Activated CD4-positive, alpha-beta T cell treated with anti-CD3 and anti-CD28 coated beads, Interleukin-2, amount 10 ng/mL, durations not matched to agents 24 days and 14 days (primary cell): ENCODE data around the gene CST9. TPM values are rescaled to one million over a fixed set of nuclear protein-coding genes. Genes with fewer than 3 reads are reported as not detected.
A peak's percentile ranks its signal among the peaks of the same experiment; 100 is the strongest.
"Not testable (repeated sequence)": the region's sequence is repeated elsewhere in the genome, so short reads cannot be mapped to it uniquely, and the experiment has no call there.

Experiments
- DNase-seq: peaks from one replicate; pipeline ENCODE4 v3.0.0; 2022
- H3K27ac Mint-ChIP-seq: one replicate; pipeline ENCODE4 v1.8.0; 2022; ENCODE audit warnings: mild to moderate bottlenecking, mixed read lengths
- H3K27me3 Mint-ChIP-seq: one replicate; pipeline ENCODE4 v1.8.0; 2022; ENCODE audit warnings: mixed read lengths
- H3K36me3 Mint-ChIP-seq: one replicate; pipeline ENCODE4 v1.8.0; 2022; ENCODE audit warnings: low read depth, mild to moderate bottlenecking, mixed read lengths
- H3K4me1 Mint-ChIP-seq: one replicate; pipeline ENCODE4 v1.8.0; 2021; ENCODE audit warnings: mixed read lengths
- H3K4me3 Mint-ChIP-seq: one replicate; pipeline ENCODE4 v1.8.0; 2022; ENCODE audit warnings: mild to moderate bottlenecking, moderate library complexity, mixed read lengths
- H3K9me3 Mint-ChIP-seq: one replicate; pipeline ENCODE4 v1.8.0; 2021; ENCODE audit warnings: mixed read lengths
- intact Hi-C: fragments of 100-400 bp; cut with micrococcal nuclease; formaldehyde crosslinking; loops from one replicate; pipeline ENCODE4 v1.15.1; 2023
- total RNA-seq: library from RNA; stranded (reverse); gene quantifications from 2 replicates; pipeline ENCODE4 v1.2.3, GENCODE V29; 2022

Gene CST9
- total RNA-seq, 1 donor from 2014 or later, result not detected

- intact Hi-C loops, result no loop called here
- Mint-ChIP-seq H3K27me3 (peaks cover 22% of the 10 kb centered on the region), H3K9me3 (no peaks in the 10 kb centered on the region), H3K4me1 (peaks cover 4% of the 10 kb centered on the region), H3K36me3 (no peaks in the 10 kb centered on the region), H3K27ac (no peak overlapping the region), H3K4me3 (no peak overlapping the region)
- no peak for DNase-seq
Observed at GRCh38 chr20:23622839-23623343, 17.2 kb upstream of the CST9 start.

GRCh38 chr20:23622401-23622800 is 16.7 kb upstream of the CST9 start:
- H3K27me3 Mint-ChIP-seq, result peaks cover 24% of the 10 kb centered on the region
- H3K36me3 Mint-ChIP-seq, H3K27ac Mint-ChIP-seq, H3K4me3 Mint-ChIP-seq, H3K4me1 Mint-ChIP-seq, H3K9me3 Mint-ChIP-seq, intact Hi-C loops, DNase-seq: not testable (repeated sequence)

- H3K27ac Mint-ChIP-seq, intact Hi-C loops, H3K9me3 Mint-ChIP-seq, H3K4me1 Mint-ChIP-seq, H3K36me3 Mint-ChIP-seq, H3K4me3 Mint-ChIP-seq, DNase-seq: not testable (repeated sequence)
- peaks cover 22% of the 10 kb centered on the region for H3K27me3 Mint-ChIP-seq
Observed at GRCh38 chr20:23620670-23621386, 15.1 kb upstream of the CST9 start.

- peak; percentile 35 for DNase-seq
- Mint-ChIP-seq H3K4me1 (no peaks in the 10 kb centered on the region), H3K36me3 (no peaks in the 10 kb centered on the region)
Observed at GRCh38 chr20:23614163-23614562, 8.4 kb upstream of the CST9 start.

GRCh38 chr20:23613676-23614075 is 8.0 kb upstream of the CST9 start:
- Mint-ChIP-seq H3K27me3 (peaks cover 9% of the 10 kb centered on the region), H3K4me1 (no peaks in the 10 kb centered on the region), H3K36me3 (no peaks in the 10 kb centered on the region), H3K4me3 (no peak overlapping the region), H3K9me3 (no peaks in the 10 kb centered on the region), H3K27ac (no peak overlapping the region)
- intact Hi-C loops, result no loop called here
- no peak for DNase-seq

More at GRCh38 chr20:23614163-23614562, 8.4 kb upstream of the CST9 start:
- Mint-ChIP-seq H3K9me3 (no peaks in the 10 kb centered on the region), H3K27ac (no peak overlapping the region), H3K27me3 (peaks cover 9% of the 10 kb centered on the region), H3K4me3 (no peak overlapping the region)
- intact Hi-C loops, result no loop called here

GRCh38 chr20:23612396-23612795 is 6.7 kb upstream of the CST9 start:
- intact Hi-C loops, result no loop called here
- Mint-ChIP-seq H3K4me3 (no peak overlapping the region), H3K36me3 (no peaks in the 10 kb centered on the region), H3K27me3 (peaks cover 2% of the 10 kb centered on the region), H3K4me1 (no peaks in the 10 kb centered on the region), H3K9me3 (no peaks in the 10 kb centered on the region), H3K27ac (no peak overlapping the region)
- peak; percentile 1 for DNase-seq

- Mint-ChIP-seq H3K4me1 (peaks cover 3% of the 10 kb centered on the region), H3K9me3 (no peaks in the 10 kb centered on the region), H3K27me3 (no peaks in the 10 kb centered on the region), H3K36me3 (no peaks in the 10 kb centered on the region), H3K4me3 (no peak overlapping the region), H3K27ac (no peak overlapping the region)
- DNase-seq, result no peak
- intact Hi-C loops, result no loop called here
Observed at GRCh38 chr20:23609486-23610109, 3.9 kb upstream of the CST9 start.

- H3K9me3 Mint-ChIP-seq, result no peaks in the 10 kb centered on the region
- peak; percentile 35 for DNase-seq
- intact Hi-C loops, result no loop called here
Observed at GRCh38 chr20:23608251-23608846, 2.6 kb upstream of the CST9 start.

GRCh38 chr20:23607497-23608245 is 2.0 kb upstream of the CST9 start:
- no peak overlapping the region for H3K27ac Mint-ChIP-seq
- H3K4me1 Mint-ChIP-seq, result peaks cover 3% of the 10 kb centered on the region
- intact Hi-C loops, result no loop called here
- peak; percentile 48 for DNase-seq
- H3K9me3 Mint-ChIP-seq, result no peaks in the 10 kb centered on the region
- no peaks in the 10 kb centered on the region for H3K27me3 Mint-ChIP-seq
- H3K36me3 Mint-ChIP-seq, result no peaks in the 10 kb centered on the region
- H3K4me3 Mint-ChIP-seq, result no peak overlapping the region

More at GRCh38 chr20:23608251-23608846, 2.6 kb upstream of the CST9 start:
- Mint-ChIP-seq H3K27ac (no peak overlapping the region), H3K4me3 (no peak overlapping the region), H3K36me3 (no peaks in the 10 kb centered on the region), H3K27me3 (no peaks in the 10 kb centered on the region), H3K4me1 (peaks cover 3% of the 10 kb centered on the region)

- Mint-ChIP-seq H3K27ac (no peak overlapping the region), H3K9me3 (no peaks in the 10 kb centered on the region), H3K4me3 (no peak overlapping the region), H3K4me1 (peaks cover 3% of the 10 kb centered on the region), H3K27me3 (no peaks in the 10 kb centered on the region), H3K36me3 (no peaks in the 10 kb centered on the region)
- peak; percentile 91 for DNase-seq
- intact Hi-C loops, result loop anchor here (1.0 kb wide), 2 partner anchors 164 to 257 kb away; no protein-coding TSS in a partner anchor
Observed at GRCh38 chr20:23606652-23607049, 934 bp upstream of the CST9 start.

GRCh38 chr20:23604306-23604705 is 1.4 kb downstream of the CST9 start:
- Mint-ChIP-seq H3K4me1 (peaks cover 3% of the 10 kb centered on the region), H3K9me3 (no peaks in the 10 kb centered on the region), H3K27ac (no peak overlapping the region), H3K36me3 (no peaks in the 10 kb centered on the region), H3K4me3 (no peak overlapping the region), H3K27me3 (no peaks in the 10 kb centered on the region)
- no peak for DNase-seq
- intact Hi-C loops, result no loop called here

GRCh38 chr20:23603321-23603720 is 2.4 kb downstream of the CST9 start:
- peaks cover 3% of the 10 kb centered on the region for H3K4me1 Mint-ChIP-seq
- intact Hi-C loops, result no loop called here
- no peak overlapping the region for H3K27ac Mint-ChIP-seq
- H3K9me3 Mint-ChIP-seq, result no peaks in the 10 kb centered on the region
- no peak for DNase-seq
- H3K36me3 Mint-ChIP-seq, result no peaks in the 10 kb centered on the region
- H3K27me3 Mint-ChIP-seq, result no peaks in the 10 kb centered on the region
- H3K4me3 Mint-ChIP-seq, result no peak overlapping the region

GRCh38 chr20:23602699-23603098 is 3.0 kb downstream of the CST9 start:
- H3K9me3 Mint-ChIP-seq, result no peaks in the 10 kb centered on the region
- DNase-seq, result no peak
- no peak overlapping the region for H3K27ac Mint-ChIP-seq

GRCh38 chr20:23602241-23602640 is 3.5 kb downstream of the CST9 start:
- no peaks in the 10 kb centered on the region for H3K36me3 Mint-ChIP-seq
- no peak for DNase-seq
- H3K4me1 Mint-ChIP-seq, result peaks cover 3% of the 10 kb centered on the region
- no peaks in the 10 kb centered on the region for H3K9me3 Mint-ChIP-seq
- no peaks in the 10 kb centered on the region for H3K27me3 Mint-ChIP-seq
- no peak overlapping the region for H3K27ac Mint-ChIP-seq
- intact Hi-C loops, result no loop called here
- no peak overlapping the region for H3K4me3 Mint-ChIP-seq

More at GRCh38 chr20:23602699-23603098, 3.0 kb downstream of the CST9 start:
- H3K36me3 Mint-ChIP-seq, result no peaks in the 10 kb centered on the region
- H3K4me1 Mint-ChIP-seq, result peaks cover 3% of the 10 kb centered on the region
- intact Hi-C loops, result no loop called here
- no peaks in the 10 kb centered on the region for H3K27me3 Mint-ChIP-seq
- H3K4me3 Mint-ChIP-seq, result no peak overlapping the region
